NCI-H1417 (cell line): ENCODE measurements around the gene IL1RAPL2.

Experiments used
- DNase-seq, 3 experiments: peaks; one replicate each; lab custom pipeline; 2025; lab: John Stamatoyannopoulos, UW

Gene IL1RAPL2

DNA sequence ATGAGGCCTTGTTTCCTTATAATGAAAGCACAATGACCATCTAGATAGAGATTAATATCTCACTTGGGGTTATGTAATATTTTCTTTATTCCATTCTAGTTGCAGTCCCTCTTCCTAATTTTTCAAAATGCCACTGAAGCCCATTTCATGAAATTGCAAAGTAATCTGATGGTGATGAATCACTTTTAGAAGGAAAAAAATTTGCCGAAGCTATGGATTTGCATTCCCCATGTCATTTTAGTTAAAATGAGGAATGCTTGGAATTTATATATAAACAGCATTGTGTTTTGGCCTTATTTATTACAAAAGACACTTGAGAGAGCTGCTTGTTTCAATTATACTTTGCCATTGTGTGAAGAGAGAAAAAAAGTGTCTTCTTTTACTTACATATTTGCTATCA lies 896.2 kb downstream of the IL1RAPL2 start:
- DNase-seq, result no peak

DNA sequence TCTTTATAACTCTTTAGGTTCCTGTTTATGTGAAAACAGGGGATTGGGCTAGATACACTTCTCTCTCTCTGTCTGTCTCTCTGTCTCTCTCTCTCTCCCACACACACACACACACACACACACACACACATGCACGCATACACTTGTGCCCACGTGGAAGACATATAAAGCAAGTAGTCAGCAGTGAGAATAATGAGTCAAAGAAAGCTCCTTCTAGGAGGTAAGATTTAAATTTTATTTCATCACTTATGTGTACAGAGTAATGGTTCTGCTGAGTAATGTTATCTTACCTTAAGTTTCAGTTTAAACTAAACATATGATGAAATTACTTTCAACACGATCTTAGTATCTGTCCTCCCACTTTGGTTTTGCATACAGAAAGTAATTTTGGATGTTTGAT lies 897.5 kb downstream of the IL1RAPL2 start:
- DNase-seq, result no peak

DNA sequence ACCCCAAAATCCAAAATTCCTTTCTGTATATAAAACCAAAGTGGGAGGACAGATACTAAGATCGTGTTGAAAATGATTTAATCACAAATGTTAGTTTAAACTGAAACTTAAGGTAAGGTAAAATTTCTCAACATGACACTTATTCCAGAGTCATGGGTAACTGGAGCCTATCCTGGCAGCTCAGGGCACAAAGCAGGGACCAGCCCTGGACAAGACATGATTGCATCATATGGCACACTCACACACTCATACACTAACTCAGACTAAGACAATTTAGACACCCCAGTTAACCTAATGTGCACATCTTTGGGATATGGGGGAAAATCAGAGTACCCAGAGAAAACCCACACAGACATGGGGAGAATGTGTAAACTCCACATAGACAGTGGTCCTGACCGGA lies 898.6 kb downstream of the IL1RAPL2 start:
- DNase-seq, result no peak

DNA sequence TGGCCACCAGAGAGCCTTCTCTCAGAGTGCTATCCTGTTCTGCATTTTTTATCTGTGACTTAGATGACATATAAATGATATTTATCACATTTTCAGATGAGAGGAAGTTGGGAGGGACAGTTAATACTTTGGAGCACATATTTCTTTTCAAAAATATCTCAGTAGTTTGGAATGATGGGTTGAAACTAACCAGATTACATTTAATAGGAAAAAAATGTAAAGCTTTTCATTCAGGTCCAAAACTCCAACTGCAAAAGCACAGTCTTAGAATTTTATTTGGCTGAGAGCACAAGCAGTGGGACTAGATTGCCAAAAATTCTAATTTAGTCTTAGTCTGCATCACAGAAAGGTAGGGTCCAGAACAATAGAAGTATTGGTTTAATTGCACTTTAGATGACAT lies 902.7 kb downstream of the IL1RAPL2 start:
- no peak for DNase-seq

DNA sequence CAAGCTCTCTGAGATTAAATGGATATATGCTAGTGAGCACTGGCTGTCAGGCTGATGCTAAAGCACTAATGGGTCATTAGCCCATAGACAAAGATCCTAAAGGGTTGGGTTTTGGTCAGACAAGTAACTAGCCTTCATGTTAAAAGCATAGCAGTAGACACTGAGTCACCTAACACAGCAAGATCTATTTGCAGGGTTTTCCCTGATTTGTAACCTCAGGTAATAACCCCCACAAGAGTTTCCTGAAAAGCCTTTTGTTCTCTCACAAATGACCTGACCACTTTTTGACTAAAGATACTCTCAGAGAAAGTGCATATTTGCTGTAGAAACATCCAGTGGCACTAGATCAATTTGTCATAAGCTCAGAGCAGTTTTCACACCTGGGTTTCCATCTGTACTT lies 905.6 kb downstream of the IL1RAPL2 start:
- DNase-seq, result no peak

DNA sequence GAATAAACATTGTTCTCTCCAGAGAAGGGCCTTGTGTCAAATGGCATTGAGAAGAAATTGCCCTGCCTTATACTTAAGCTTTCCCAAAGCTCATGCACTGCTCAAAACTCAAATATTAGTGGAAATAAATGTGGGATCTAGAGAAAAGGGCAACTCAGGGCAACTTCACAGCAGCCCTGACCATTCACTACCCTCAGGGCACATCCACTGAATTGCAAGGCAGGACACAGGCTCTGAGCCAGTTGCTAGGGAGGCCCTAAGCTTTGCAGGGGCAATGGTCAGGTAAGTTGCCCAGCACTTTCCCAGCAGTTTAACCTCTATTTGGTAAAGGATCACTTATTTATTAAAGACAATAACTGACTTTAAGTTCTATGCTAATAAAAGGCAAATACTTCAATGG lies 909.8 kb downstream of the IL1RAPL2 start:
- DNase-seq, result no peak

DNA sequence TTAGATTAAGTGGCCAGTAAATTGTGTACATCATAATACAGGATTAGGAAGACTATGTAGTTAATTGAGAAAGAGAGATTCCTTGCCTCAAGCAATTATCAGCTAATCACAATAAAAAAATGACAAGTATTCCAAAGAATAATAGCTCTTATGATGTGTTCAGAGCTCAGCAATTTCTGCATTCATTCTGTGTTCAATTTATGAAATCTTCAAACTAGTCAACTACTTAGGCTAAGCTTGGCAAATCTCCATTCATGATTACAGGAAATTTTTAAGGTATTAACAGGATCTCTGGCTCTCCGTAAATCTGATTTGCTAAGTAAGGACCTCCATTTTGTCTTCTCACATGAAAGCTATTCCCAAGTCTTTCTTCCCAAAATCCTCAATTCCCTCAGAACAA lies 911.4 kb downstream of the IL1RAPL2 start:
- no peak for DNase-seq

DNA sequence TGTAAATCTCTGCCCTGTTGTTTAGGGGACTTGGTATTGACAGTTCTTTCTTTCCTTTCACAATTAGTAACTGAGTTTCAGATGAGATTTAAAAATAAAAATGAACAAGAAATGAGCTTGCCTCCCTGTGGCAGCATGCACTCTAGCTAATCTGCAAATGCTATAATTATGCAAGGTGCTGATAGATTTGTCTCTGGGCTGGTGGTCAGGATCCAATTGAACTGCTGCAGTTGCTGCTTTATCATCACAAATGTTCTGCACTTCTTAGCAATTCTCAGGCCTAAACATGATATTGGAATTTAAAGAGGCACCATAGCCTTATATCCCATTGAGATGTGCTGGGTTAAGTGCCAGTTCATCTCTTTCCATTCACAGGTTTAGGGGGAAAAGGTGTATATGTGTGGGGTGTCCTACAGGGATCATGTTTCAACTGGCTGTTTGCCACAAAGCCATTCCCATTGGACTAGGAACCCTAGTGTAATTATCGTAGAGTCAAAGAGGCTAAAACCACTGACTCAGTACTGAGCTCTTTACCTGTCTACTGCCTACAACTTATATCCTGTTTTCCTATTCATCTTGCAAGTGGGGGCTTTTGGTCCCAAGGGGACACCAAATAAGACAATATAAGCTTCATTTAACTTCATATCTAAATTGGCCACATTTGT lies 914.8 kb downstream of the IL1RAPL2 start:
- no peak for DNase-seq

DNA sequence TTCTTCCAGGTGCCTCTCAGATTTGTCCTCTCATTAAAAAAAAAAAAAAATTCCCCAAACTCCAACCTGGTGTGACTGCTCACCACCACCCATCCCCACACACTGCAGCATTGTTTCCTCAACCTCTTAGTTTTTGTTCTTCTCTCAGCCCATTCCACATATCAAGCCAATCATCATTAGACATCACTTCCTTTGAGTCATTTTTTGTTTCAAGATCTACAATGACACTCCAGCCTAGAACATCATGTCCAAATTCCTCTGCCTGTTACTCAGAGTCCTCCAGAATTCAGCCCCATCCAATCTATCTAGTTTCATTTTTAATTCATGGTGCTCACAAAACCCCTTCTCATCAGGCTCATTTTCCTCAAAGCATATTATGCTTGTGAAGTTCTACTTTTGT lies 917.0 kb downstream of the IL1RAPL2 start:
- DNase-seq, result no peak

DNA sequence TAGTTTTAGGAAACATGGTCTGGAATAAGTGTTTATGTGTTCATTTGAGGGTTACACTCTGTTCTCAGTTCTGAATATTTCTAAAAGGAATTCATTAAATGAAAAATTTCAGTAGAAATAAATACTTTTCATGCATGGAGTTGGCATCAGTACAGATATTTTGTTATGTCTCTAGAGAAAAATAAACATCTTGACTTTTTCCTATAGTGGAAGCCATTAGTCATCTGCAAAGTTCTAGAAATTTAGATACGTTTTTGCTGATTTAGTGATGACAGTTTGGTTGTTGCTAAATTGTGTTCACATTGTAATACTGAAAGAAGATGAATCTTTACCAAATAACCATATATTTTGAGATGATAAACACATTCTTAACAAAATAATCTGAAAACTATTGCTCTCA lies 922.7 kb downstream of the IL1RAPL2 start:
- no peak for DNase-seq

DNA sequence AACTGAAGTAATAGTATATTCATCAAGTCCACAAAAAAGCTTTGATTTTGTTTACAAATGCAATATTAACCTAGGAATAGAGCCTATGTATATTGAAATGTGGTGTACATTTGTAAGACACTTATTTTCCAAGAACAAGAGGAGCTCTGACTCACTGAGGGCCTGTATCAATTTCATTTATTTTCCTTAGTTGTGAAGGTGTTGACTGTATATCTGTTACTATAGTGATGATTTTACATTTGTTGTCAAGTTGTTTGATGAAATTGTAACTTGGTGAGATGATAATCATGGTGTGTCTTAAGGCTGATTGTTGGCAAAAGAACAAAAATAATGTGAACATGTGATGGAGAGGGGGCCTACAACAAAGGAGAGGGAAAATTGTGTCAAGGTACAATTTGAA lies 929.4 kb downstream of the IL1RAPL2 start:
- DNase-seq, result no peak

DNA sequence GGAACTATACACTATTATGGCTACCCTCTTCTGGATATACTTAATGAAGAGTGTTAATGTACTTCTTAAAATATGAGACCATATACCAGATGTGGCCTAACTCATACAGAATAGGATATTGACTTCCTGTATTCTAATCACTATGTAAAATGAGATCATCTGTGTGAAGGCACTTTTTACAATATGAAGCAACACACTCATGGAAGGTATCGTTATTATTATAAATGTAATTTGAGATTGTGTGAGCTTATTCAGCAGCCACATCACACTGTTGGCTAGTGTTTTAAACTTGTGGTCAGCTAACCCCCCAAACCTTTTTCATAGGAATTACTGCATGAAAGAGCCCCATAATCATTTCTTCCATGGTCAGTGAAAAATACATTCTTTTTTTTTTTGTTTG lies 936.3 kb downstream of the IL1RAPL2 start:
- DNase-seq, result no peak

DNA sequence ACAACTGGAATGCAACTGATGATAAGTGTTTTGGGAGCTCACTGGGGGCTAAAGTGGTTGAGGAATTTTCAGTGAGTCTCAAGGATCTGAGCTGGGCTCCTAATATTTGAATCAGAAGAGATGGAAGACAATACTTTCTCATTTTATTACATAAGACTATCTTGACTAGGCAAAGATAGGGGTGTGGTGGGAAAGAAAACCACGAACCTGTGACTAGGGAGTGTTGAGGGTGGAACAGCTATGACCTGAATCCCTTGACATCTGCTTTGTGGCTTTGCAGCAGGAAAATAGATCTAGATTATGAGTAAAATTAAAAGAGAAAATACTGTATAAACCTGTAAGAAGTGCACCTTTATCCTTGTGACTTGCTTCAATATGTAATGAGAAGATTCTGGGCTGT lies 949.6 kb downstream of the IL1RAPL2 start:
- no peak for DNase-seq

DNA sequence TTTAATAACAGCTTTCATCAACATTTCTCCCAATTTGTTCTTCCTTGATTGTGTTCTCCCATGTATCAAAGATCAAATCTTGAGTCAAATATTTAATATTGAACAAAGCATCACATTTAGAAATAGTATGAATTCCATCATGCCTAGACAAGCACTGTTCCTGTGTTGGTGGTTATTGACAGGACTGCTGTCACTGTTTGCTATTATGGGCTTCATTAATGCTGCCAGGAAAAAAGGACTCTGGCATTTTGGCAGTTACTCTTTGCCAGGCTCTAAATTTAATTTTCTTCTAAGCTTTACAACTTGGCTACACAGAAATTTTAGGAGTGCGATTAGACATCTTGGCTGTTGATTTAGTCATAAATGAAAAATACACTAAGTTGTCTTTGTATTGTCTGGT lies 960.4 kb downstream of the IL1RAPL2 start:
- no peak for DNase-seq

DNA sequence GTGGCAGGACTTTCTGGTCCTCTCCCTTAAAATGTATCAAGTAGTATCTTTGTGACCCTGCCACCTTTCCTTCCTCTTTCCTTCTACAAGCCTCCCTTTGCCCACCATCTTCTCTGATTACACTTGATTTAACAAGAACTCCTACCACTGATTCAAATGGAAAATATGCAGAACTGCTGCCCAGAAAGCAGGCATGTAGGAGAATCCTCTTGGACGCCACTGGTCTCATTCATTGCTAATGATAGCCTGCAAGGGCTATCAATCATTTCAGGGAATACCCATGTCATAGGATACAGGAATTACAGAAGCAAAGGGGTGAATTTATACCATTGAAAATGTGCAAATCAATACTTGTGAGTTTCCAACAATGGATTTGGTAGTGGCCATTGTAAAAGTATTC lies 961.8 kb downstream of the IL1RAPL2 start:
- DNase-seq, result no peak

DNA sequence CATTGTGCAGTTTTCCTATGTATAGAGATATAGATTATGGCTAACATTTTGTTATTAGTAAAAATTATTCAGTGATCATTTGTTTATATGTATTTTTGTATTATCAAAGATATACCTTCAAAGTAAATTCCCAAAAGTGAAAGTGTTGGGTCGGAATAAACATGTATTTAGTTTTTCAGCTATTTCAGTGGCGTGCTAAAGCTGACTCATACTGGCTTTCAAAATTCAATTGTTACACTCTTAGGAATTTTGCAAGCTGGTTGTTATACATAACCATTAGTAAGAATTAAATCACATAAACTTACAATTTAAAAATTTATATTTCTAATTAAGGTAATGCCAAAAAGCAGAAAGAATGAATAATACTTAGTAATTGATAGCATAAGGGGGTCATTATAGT lies 968.0 kb downstream of the IL1RAPL2 start:
- DNase-seq, result no peak

DNA sequence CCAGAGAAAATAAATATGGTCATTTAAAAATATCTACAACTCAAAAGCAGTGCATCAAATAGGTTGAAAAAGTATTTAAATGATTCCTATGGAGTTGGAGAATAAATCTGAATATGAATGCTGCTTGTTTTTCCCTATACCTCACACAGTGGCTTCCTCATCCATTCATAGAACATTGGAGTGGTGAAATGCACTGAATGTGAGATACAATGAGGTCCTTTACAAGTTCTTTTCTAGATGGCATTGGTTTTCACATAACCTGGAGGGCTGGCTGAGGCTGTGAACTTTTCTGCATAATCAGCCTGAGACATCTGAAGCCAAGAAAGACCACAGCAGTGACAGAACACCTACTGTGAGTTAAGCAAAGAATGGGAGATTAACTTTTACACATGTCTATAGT lies 977.3 kb downstream of the IL1RAPL2 start:
- DNase-seq, result no peak

DNA sequence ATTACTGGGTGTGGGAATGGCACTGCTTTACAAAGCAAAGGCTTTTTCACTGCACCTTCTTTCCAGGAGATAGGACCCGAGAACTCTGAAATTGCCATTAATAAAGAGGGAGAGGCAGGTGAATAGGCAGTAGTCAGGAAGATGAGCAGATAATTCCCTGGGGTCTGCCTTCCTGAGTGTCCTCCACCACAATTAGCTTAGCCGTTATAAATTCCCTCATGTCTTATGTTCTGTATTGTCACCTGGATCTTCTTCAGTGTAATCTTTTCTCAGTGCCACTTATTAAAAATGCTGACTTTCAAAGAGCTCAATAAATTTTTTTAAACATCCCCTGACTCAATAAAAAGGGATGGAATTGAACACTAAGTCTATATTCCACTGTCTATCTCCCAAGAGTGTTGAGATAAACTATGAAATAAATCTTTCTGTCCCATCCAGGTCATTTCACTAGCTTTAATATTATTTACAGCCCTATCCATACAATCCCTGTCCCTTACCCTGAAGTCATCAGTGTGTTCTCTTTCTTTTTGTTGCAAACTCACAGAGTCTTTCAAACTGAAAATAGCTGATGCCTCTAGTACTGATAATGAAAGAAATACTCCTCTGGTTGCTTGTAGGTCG lies 984.2 kb downstream of the IL1RAPL2 start:
- DNase-seq, result no peak

DNA sequence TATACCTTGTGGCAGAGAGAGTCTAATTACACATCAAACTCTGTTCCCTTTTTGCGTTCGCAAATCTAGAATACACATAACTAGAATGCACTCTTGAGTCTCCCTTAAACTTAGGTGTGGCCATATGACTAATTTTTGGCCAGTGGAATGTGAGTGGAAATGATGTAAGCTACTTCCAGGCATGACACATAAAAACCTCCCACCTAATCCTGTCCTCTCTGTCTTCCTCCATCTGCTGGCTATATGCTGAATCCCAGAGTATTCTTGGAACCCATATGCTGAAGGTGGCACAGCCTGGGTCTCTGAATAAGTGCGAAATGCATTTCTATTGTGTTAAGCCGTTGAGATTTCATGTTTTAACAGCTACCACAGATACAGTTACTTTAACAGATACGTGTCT lies 986.4 kb downstream of the IL1RAPL2 start:
- no peak for DNase-seq

DNA sequence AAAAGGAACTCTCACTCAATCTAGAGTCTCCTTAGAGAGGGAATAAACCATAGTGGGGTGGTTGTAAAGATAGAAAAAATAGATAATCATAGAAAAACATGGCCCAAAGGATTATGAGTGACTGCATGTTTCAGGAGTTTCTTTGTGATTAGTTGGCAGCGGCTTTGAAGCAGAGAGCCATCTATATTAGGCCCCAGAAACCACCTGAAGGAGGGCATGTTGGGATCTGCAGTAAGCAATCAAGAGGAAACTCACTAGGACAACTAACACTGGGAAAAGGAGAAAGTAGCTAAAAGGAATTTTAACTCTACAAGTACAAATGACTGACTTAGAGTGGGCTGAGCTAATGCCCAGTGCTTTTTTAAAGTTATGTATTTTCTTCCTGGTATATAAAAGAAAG lies 987.1 kb downstream of the IL1RAPL2 start:
- DNase-seq, result no peak

DNA sequence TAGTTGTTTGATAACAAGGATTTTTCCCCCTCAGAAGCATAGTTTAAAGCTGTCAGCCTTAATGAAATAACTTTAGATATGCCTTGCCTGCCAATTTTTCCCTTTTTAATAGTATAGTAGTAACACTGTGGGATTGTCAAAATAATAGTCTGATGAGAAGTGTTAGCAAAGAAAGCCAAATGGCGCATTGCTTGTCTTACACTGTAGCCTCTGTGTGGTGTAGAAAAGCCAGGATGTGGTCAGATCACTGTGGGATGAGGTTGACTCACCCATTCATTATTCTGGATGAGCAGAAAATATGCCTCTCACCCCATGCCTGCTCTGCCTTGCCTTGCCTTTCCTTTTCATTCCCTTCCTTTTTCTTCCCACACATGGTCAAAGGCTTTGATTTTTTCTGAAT lies 998.5 kb downstream of the IL1RAPL2 start:
- no peak for DNase-seq

DNA sequence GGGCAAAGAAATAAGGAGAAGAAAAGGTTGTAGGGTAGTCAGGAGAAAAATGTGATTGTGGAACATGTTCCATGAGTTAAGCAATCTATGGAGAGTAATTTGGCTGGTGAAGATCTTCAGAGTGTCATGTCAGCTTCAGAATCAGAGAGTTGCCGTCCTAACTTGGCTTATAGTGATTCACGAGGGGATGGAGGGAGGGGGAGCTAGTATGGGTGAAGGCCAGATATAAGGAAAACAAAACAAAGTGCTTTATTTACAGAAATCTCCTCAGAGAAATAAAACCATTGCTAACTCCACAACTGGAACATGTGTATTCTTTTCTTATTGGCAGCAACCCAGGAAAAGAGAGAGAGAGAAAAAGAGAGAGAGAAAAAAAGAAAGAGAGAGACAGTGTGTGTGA lies 999.9 kb downstream of the IL1RAPL2 start:
- no peak for DNase-seq

DNA sequence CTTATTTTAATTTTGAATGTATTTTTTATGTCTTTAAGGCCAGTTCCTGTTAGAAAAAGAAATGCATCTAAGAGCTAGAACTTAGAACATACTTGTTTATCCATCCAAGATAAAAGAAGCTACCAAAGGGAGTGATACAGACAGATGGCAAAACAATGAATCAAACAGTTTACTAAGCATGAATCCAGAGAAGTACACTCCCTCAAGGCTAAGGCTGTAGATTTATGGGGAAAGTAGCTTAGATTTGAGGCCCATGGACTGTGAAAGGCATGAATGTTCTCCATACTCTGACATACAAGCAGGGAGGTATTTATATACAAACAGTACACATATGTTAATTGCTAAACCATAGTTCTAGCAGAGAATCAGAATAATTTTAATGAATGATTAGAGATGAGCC lies 1001.1 kb downstream of the IL1RAPL2 start:
- no peak for DNase-seq

DNA sequence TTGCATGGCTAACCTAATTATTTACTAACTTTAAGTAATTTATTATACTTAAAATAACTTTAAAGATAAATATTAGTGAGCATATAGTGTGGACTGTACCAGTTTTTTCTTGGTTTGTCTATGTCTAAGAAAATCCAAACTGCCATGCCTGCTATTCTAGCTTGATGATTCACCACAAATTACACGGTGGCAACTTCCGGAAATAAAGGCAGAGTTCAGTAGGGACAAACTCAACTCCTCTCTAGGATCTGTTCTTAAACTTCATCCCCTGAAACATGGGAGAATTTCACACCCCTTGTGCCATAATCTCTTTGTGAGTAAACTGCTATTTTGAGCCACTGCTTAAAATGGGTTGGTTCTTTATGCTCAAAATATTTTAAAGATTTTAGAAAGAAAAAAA lies 1042.7 kb downstream of the IL1RAPL2 start:
- no peak for DNase-seq
